GM19240 (cell line): ENCODE measurements around the gene SH3BP5.

Source experiments
- DNase-seq: peaks from one replicate; pipeline ENCODE4 v3.0.0; 2011; ENCODE audit warnings: low spot score; ENCODE audit not compliant: insufficient read length

SH3BP5 gene

GRCh38 chr3:15347063-15347736 lies 14.8 kb upstream of the SH3BP5 start:
- no peak for DNase-seq

- DNase-seq = no peak
Measured at GRCh38 chr3:15346516-15346915, 14.1 kb upstream of the SH3BP5 start.

- DNase-seq = no peak
Measured at GRCh38 chr3:15345608-15346137, 13.3 kb upstream of the SH3BP5 start.

GRCh38 chr3:15345066-15345607 lies 12.8 kb upstream of the SH3BP5 start:
- no peak for DNase-seq

GRCh38 chr3:15342945-15343344 lies 10.6 kb upstream of the SH3BP5 start:
- DNase-seq = no peak

- no peak for DNase-seq
Measured at GRCh38 chr3:15342246-15342645, 9.9 kb upstream of the SH3BP5 start.

- DNase-seq = no peak
Measured at GRCh38 chr3:15341030-15341726, 8.8 kb upstream of the SH3BP5 start.

- DNase-seq = no peak
Measured at GRCh38 chr3:15339786-15340215, 7.4 kb upstream of the SH3BP5 start.

- DNase-seq = no peak
Measured at GRCh38 chr3:15339001-15339400, 6.6 kb upstream of the SH3BP5 start.

- DNase-seq = no peak
Measured at GRCh38 chr3:15337963-15338362, 5.6 kb upstream of the SH3BP5 start.

- no peak for DNase-seq
Measured at GRCh38 chr3:15336057-15336456, 3.7 kb upstream of the SH3BP5 start.

GRCh38 chr3:15333956-15334263 lies 1.5 kb upstream of the SH3BP5 start:
- DNase-seq = no peak

- no peak for DNase-seq
Measured at GRCh38 chr3:15333099-15333955, 941 bp upstream of the SH3BP5 start.

- DNase-seq = no peak
Measured at GRCh38 chr3:15331606-15332404, 581 bp downstream of the SH3BP5 start.

- no peak for DNase-seq
Measured at GRCh38 chr3:15331072-15331605, 1.2 kb downstream of the SH3BP5 start.

GRCh38 chr3:15330031-15330596 lies 2.3 kb downstream of the SH3BP5 start:
- DNase-seq = no peak

- DNase-seq = no peak
Measured at GRCh38 chr3:15329046-15330005, 3.1 kb downstream of the SH3BP5 start.

GRCh38 chr3:15327941-15328340 lies 4.4 kb downstream of the SH3BP5 start:
- DNase-seq = no peak

GRCh38 chr3:15326673-15327072 lies 5.7 kb downstream of the SH3BP5 start:
- no peak for DNase-seq
